Endothelial cell of umbilical vein (primary cell): ENCODE measurements around the gene CCT6B. TPM values are rescaled to one million over a fixed set of nuclear protein-coding genes. Genes with fewer than 3 reads are reported as not detected.

Experiments
- BruUV-seq: library from RNA; stranded (reverse); fragments of 400-500 nt; replicated peaks from 2 replicates; lab custom pipeline; 2021; lab: Mats Ljungman, UMichigan
- CTCF ChIA-PET: fragments of 300-600, 350-600 bp; sonication (Branson Sonifier 250); formaldehyde crosslinking; loops from one replicate; lab custom pipeline; 2021; ENCODE audit warnings: antibody characterized with exemption, inconsistent platforms; lab: Charles Lee
- POLR2A ChIA-PET: fragments of 300-600, 350-600 bp; sonication (Branson Sonifier 250); formaldehyde crosslinking; loops from one replicate; lab custom pipeline; 2021; ENCODE audit warnings: antibody characterized with exemption, inconsistent platforms; lab: Charles Lee
- DNase-seq: peaks from one replicate; pipeline ENCODE4 v3.0.0-alpha.2; 2011; ENCODE audit warnings: low read depth, low spot score
- FAIRE-seq: peaks from 2 replicates; lab custom pipeline; 2011; peaks lifted over from hg19 to GRCh38; lab: Jason Lieb, UNC
- H2AFZ ChIP-seq: 2 replicates; pipeline ENCODE4 v1.6.0; 2012; ENCODE audit warnings: low read depth, low read length, control low read depth, inconsistent platforms
- H3K27ac ChIP-seq: 2 replicates; pipeline ENCODE4 v1.5.1; 2011; ENCODE audit warnings: low read depth, mild to moderate bottlenecking, control low read depth, low read length, moderate library complexity; ENCODE audit not compliant: insufficient read depth
- H3K27me3 ChIP-seq, 2 experiments: 2 replicates each; pipeline versions ENCODE4 v1.6.0 to v1.6.1; 2011; ENCODE audit warnings: low read length in 2 of 2, mixed read lengths in 1 of 2; ENCODE audit not compliant: control insufficient read depth in 2 of 2, insufficient read depth in 2 of 2
- H3K36me3 ChIP-seq, 2 experiments: 2 replicates in 1 of 2; 3 replicates in 1 of 2; pipeline ENCODE4 v1.5.1; 2011; ENCODE audit warnings: low read length in 2 of 2, mild to moderate bottlenecking in 1 of 2, moderate library complexity in 1 of 2; ENCODE audit not compliant: control insufficient read depth in 2 of 2, insufficient read depth in 2 of 2; ENCODE audit errors: extremely low read depth in 1 of 2
- H3K4me1 ChIP-seq: 3 replicates; pipeline ENCODE4 v1.5.1; 2011; ENCODE audit warnings: mild to moderate bottlenecking, low read length; ENCODE audit not compliant: control insufficient read depth, insufficient read depth; ENCODE audit errors: extremely low read depth
- H3K4me2 ChIP-seq: 2 replicates; pipeline ENCODE4 v1.6.1; 2011; ENCODE audit warnings: low read length, control low read depth, mixed read lengths; ENCODE audit not compliant: insufficient read depth
- H3K4me3 ChIP-seq, 3 experiments: fragments of 200-600 bp in 1 of 3; sonication (generic), shearing (Covaris generic) in 1 of 3; replicated peaks in 1 of 3; 2 replicates each; pipeline ENCODE4 v1.5.1; 2011 to 2016; ENCODE audit warnings: control low read depth in 3 of 3, low read length in 3 of 3, mild to moderate bottlenecking in 2 of 3, inconsistent platforms in 1 of 3, low read depth in 1 of 3, moderate library complexity in 1 of 3; ENCODE audit not compliant: insufficient read depth in 1 of 3
- H3K79me2 ChIP-seq: 2 replicates; pipeline ENCODE4 v1.6.0; 2012; ENCODE audit warnings: low read length, inconsistent platforms; ENCODE audit not compliant: control insufficient read depth, insufficient read depth
- H3K9ac ChIP-seq: replicated peaks from 2 replicates; pipeline ENCODE3; 2011; ENCODE audit warnings: low read length, control low read depth; ENCODE audit not compliant: insufficient read depth; ENCODE audit errors: extremely low read depth
- H3K9me1 ChIP-seq: replicated peaks from 3 replicates; pipeline ENCODE4 v1.6.0; 2011; ENCODE audit warnings: mild to moderate bottlenecking, low read length; ENCODE audit not compliant: control insufficient read depth, insufficient read depth; ENCODE audit errors: extremely low read depth
- H3K9me3 ChIP-seq: replicated peaks from 2 replicates; pipeline ENCODE4 v1.5.1; 2012; ENCODE audit warnings: low read length, inconsistent platforms; ENCODE audit not compliant: control insufficient read depth, insufficient read depth
- H4K20me1 ChIP-seq: replicated peaks from 2 replicates; pipeline ENCODE3; 2011; ENCODE audit warnings: mild to moderate bottlenecking, low read length; ENCODE audit not compliant: control insufficient read depth, insufficient read depth; ENCODE audit errors: extremely low read depth
- GATA2 ChIP-seq: IDR thresholded peaks from 2 replicates; pipeline ENCODE4 v1.7.0; 2011; ENCODE audit warnings: low read depth, mild to moderate bottlenecking, moderate library complexity, mixed read lengths, low read length; ENCODE audit not compliant: insufficient read length, insufficient read depth
- MYC ChIP-seq: IDR thresholded peaks from one replicate; pipeline ENCODE4 v1.6.1; 2011; ENCODE audit warnings: mild to moderate bottlenecking, low read depth, low read length
- POLR2AphosphoS5 ChIP-seq: IDR thresholded peaks from 2 replicates; pipeline ENCODE4 v1.6.1; 2012; ENCODE audit warnings: low read depth, mild to moderate bottlenecking, control low read depth, low read length, moderate library complexity; ENCODE audit not compliant: insufficient read depth
- dilution Hi-C: fragments of 300-500 bp; cut with MboI; formaldehyde crosslinking; loops from one replicate; pipeline ENCODE4 v1.15.0; 2019; ENCODE audit warnings: low sequenced_read_pairs; ENCODE audit not compliant: extremely low pct_ligation_motif_present
- intact Hi-C: fragments of 100-400 bp; cut with micrococcal nuclease; formaldehyde crosslinking; loops from one replicate; pipeline ENCODE4 v1.10.0; 2022
- polyA plus RNA-seq, 4 experiments: library from polyadenylated mRNA; depleted of rRNA in 3 of 4; stranded (reverse) in 3 of 4; unstranded in 1 of 4; fragments of >200 nt; gene quantifications; 2 replicates each; pipeline versions ENCODE4 v1.2.1 to v1.2.3, GENCODE V29; 2011 to 2012; ENCODE audit warnings: missing spikeins in 1 of 4
- total RNA-seq: library from RNA; stranded (reverse); gene quantifications from 2 replicates; pipeline ENCODE4 v1.2.3, GENCODE V29; 2021
- TF ChIP-seq, protein P1 (sequence below), 2 donors: IDR thresholded peaks; 1 replicate in 1 of 2; 2 replicates in 1 of 2; pipeline ENCODE4 v1.5.1; 2011; ENCODE audit warnings: low read length in 2 of 2, mild to moderate bottlenecking in 2 of 2, moderate library complexity in 2 of 2, control low read depth in 1 of 2, inconsistent platforms in 1 of 2, low read depth in 1 of 2; ENCODE audit not compliant: insufficient read depth in 1 of 2; ENCODE audit errors: extremely low read depth in 1 of 2

Gene CCT6B
- total and polyA plus RNA-seq, 2 donors (not counting 3 experiments of a cell fraction or from before 2014, with no cell fraction given) = 0.35 to 1.6 TPM

GRCh38 chr17:34892461-34893249 is 68.6 kb downstream of the CCT6B start:
- TF ChIP-seq, protein P1, sequence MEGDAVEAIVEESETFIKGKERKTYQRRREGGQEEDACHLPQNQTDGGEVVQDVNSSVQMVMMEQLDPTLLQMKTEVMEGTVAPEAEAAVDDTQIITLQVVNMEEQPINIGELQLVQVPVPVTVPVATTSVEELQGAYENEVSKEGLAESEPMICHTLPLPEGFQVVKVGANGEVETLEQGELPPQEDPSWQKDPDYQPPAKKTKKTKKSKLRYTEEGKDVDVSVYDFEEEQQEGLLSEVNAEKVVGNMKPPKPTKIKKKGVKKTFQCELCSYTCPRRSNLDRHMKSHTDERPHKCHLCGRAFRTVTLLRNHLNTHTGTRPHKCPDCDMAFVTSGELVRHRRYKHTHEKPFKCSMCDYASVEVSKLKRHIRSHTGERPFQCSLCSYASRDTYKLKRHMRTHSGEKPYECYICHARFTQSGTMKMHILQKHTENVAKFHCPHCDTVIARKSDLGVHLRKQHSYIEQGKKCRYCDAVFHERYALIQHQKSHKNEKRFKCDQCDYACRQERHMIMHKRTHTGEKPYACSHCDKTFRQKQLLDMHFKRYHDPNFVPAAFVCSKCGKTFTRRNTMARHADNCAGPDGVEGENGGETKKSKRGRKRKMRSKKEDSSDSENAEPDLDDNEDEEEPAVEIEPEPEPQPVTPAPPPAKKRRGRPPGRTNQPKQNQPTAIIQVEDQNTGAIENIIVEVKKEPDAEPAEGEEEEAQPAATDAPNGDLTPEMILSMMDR (IDR thresholded peaks at IDR 0.05; ENCODE audit: extremely low read depth in 1 of 2, insufficient read depth in 1 of 2, low read depth in 1 of 2, low read length in 2 of 2) = peak; percentile 22 to 36
- TF ChIP-seq POLR2AphosphoS5 = no peak
- no peak for TF ChIP-seq GATA2
- TF ChIP-seq MYC = no peak
- Histone ChIP-seq H2AFZ (no peak overlapping the region), H3K79me2 (no peaks in the 10 kb centered on the region), H3K4me2 (no peak overlapping the region), H3K27me3 (no peaks in the 10 kb centered on the region), H3K4me1 (no peaks in the 10 kb centered on the region), H3K9ac (no peak overlapping the region), H3K9me3 (no peaks in the 10 kb centered on the region), H3K36me3 (no peaks in the 10 kb centered on the region), H3K27ac (no peak overlapping the region), H3K4me3 (no peak overlapping the region), H3K9me1 (no peaks in the 10 kb centered on the region), H4K20me1 (no peaks in the 10 kb centered on the region)
- intact Hi-C loops (loop anchor here (1.0 kb wide), 1 partner anchor 350 kb away; no protein-coding TSS in a partner anchor), dilution Hi-C loops (no loop called here)
- DNase-seq = no peak
- BruUV-seq = no TSS peak
- ChIA-PET CTCF (interaction anchor here (2.2 kb wide), 1 partner anchor 350 kb away, joined by 10 read pairs; no protein-coding TSS in a partner anchor), POLR2A (no interaction called here)
- FAIRE-seq = no peak
